Measurements from ENCODE around the gene CA10. TPM values are rescaled to one million over a fixed set of nuclear protein-coding genes. Genes with fewer than 3 reads are reported as not detected.

The CA10 gene
- total and polyA plus RNA-seq, 11 donors, result not detected

DNA sequence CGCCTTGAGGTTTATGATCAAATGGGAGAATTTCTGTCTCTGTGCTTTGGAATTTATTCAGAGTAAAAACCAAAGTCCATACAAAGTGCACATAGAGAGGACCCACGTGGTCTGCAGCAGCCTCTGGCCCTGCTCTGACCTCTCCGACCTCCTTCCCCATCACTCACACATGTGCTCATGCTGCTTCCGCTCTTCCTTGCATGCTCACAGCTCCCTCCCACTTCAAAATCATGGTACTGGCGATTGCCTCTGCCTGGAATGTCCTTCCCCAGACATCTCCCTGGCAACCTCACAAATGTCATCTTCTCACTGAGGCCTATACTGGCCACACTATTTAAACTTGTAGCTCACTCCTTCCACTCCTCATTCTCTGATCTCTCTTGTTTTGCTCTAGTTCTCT is 418.0 kb downstream of the CA10 start:
- intact Hi-C loops (cut with DNase I), result loop anchor here in 1 of 10 donors (10.0 kb wide), 1 partner anchor 64 kb away; no protein-coding TSS in a partner anchor
- 60 to 69% (median 65%) methylated on average over 5 of the region's 5 CpGs for WGBS, 4 donors
- no peaks in the 10 kb centered on the region for H3K27me3 ChIP-seq

DNA sequence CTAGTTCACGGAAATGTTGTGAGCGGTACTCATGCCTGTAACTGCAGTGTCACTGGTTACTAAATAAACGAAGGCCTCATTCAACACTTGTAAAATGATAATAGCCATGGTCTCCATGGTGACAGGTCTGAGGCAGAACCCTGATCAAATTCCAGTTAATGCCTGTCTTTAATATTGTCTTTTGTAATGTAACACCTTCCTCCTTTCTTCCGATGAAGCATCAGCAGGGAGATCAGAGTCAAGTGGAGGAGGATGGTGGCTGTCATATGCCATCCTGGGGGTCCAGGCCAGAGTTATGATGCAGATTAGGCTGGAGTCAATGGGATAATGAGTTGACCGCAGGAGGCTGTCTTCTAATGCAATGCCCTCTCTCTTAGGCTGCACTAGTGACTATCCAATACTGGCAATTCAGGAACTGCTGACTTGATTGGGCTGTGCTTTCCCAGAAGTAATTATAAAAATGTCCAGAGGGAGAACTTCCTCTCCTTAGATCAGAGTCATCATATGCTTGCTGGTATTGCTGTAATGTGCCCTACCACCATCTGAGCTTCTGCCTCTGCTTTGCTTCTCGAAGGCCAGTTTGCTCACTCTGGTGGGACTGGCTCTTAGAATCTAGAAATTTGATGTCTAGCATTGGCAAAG is 419.1 kb downstream of the CA10 start:
- DNase-seq (no peak), ATAC-seq (no peak)
- Histone ChIP-seq H3K27ac (no peak overlapping the region), H3K36me3 (no peaks in the 10 kb centered on the region), H3K4me1 (no peaks in the 10 kb centered on the region), H3K4me3 (no peak overlapping the region), H3K9me3 (peaks cover 0 to 3% (median 0%) of the 10 kb centered on the region in 12 donors), H3K27me3 (no peaks in the 10 kb centered on the region)
- WGBS, 4 donors, result 70 to 85% (median 79%) methylated on average over 6 of the region's 6 CpGs
- intact Hi-C loops (cut with DNase I), result loop anchor here in 2 of 10 donors (10.0 kb wide), 2 partner anchors 155 to 275 kb away; no protein-coding TSS in a partner anchor
- no peak for TF ChIP-seq POLR2A (IDR thresholded peaks at IDR 0.05)
- TF ChIP-seq, protein P1, sequence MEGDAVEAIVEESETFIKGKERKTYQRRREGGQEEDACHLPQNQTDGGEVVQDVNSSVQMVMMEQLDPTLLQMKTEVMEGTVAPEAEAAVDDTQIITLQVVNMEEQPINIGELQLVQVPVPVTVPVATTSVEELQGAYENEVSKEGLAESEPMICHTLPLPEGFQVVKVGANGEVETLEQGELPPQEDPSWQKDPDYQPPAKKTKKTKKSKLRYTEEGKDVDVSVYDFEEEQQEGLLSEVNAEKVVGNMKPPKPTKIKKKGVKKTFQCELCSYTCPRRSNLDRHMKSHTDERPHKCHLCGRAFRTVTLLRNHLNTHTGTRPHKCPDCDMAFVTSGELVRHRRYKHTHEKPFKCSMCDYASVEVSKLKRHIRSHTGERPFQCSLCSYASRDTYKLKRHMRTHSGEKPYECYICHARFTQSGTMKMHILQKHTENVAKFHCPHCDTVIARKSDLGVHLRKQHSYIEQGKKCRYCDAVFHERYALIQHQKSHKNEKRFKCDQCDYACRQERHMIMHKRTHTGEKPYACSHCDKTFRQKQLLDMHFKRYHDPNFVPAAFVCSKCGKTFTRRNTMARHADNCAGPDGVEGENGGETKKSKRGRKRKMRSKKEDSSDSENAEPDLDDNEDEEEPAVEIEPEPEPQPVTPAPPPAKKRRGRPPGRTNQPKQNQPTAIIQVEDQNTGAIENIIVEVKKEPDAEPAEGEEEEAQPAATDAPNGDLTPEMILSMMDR (IDR thresholded peaks at IDR 0.05), result no peak

More for the DNA sequence above, 418.0 kb downstream of the CA10 start:
- no peaks in the 10 kb centered on the region for H3K36me3 ChIP-seq
- H3K4me3 ChIP-seq, result no peak overlapping the region
- TF ChIP-seq POLR2A (IDR thresholded peaks at IDR 0.05), result no peak
- TF ChIP-seq, protein P1 (IDR thresholded peaks at IDR 0.05), result no peak
- H3K9me3 ChIP-seq, result no peaks in the 10 kb centered on the region
- H3K4me1 ChIP-seq, result no peaks in the 10 kb centered on the region
- ATAC-seq, result no peak
- DNase-seq, result no peak
- H3K27ac ChIP-seq, result no peak overlapping the region

DNA sequence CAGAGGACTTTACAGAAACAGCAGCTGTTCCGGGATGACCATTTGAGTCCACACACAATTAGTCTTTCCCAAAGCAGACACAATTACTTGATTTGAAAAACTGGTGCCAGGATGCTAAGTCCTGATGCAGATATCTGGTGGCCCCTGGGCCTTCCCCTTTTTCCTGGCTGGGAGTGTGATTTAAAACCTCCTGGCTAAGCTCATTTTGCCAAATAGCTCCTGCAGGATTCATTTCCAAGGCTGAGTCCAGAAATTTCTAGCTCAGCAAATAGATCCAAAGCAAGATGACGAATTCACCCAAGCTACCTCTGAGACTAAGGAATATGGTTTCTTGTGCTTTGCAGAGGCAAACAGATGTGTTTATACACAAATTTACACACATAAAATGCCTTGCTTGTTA is 422.2 kb downstream of the CA10 start:
- Histone ChIP-seq H3K27me3 (peaks cover 0 to 13% (median 0%) of the 10 kb centered on the region in 9 donors), H3K9me3 (peaks cover 0 to 3% (median 0%) of the 10 kb centered on the region in 12 donors), H3K4me1 (no peaks in the 10 kb centered on the region), H3K36me3 (no peaks in the 10 kb centered on the region), H3K27ac (no peak overlapping the region), H3K4me3 (no peak overlapping the region)
- TF ChIP-seq, protein P1 (IDR thresholded peaks at IDR 0.05), result no peak
- no peak for TF ChIP-seq POLR2A (IDR thresholded peaks at IDR 0.05)
- 66 to 85% (median 74%) methylated on average over 2 of the region's 2 CpGs for WGBS, 4 donors
- intact Hi-C loops (cut with DNase I), result loop anchor here in 2 of 10 donors (10.0 kb wide), 2 partner anchors 152 to 272 kb away; no protein-coding TSS in a partner anchor
- no peak for ATAC-seq
- DNase-seq, result no peak

DNA sequence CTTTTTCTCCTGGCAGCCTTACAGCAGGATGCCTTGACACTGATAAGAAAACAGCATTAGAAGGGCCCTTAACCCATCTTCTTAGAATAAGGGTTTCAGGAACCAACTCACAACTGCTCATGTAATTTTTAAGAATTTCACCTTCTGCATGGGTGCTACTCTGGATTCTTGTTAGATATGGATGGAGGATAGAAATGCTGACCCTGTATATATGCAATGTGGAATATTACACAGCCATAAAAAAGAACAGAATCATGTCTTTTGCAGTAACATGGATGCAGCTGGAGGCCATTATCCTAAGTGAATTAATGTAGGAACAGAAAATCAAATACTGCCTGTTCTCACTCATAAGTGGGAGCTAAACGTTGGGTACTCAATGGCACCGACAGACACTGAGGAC is 423.5 kb downstream of the CA10 start:
- Histone ChIP-seq H3K4me3 (no peak overlapping the region), H3K27me3 (peaks cover 0 to 13% (median 0%) of the 10 kb centered on the region in 9 donors), H3K36me3 (no peaks in the 10 kb centered on the region), H3K9me3 (peaks cover 0 to 3% (median 0%) of the 10 kb centered on the region in 12 donors), H3K4me1 (no peaks in the 10 kb centered on the region), H3K27ac (no peak overlapping the region)
- ATAC-seq, result no peak
- TF ChIP-seq POLR2A (IDR thresholded peaks at IDR 0.05), result no peak
- TF ChIP-seq, protein P1 (IDR thresholded peaks at IDR 0.05), result no peak
- 89 to 97% (median 95%) methylated on average over 2 of the region's 2 CpGs for WGBS, 4 donors
- DNase-seq, result no peak
- intact Hi-C loops (cut with DNase I), result loop anchor here in 3 of 10 donors (2.0 to 10.0 kb wide), 3 partner anchors 150 to 270 kb away; no protein-coding TSS in a partner anchor

Data from heart left ventricle (tissue), 16 donors.